H54 (cell line): ENCODE measurements around the gene REXO1.

Source experiments
- DNase-seq: peaks from one replicate; pipeline ENCODE4 v3.0.0; 2011; ENCODE audit warnings: low spot score, mixed read lengths; ENCODE audit not compliant: insufficient read length
- FAIRE-seq: peaks from 3 replicates; lab custom pipeline; 2011; peaks lifted over from hg19 to GRCh38; lab: Jason Lieb, UNC
- POLR2A ChIP-seq: IDR thresholded peaks from 2 replicates; pipeline ENCODE4 v1.6.1; 2011; ENCODE audit warnings: low read depth, mild to moderate bottlenecking, low read length

The REXO1 gene

DNA sequence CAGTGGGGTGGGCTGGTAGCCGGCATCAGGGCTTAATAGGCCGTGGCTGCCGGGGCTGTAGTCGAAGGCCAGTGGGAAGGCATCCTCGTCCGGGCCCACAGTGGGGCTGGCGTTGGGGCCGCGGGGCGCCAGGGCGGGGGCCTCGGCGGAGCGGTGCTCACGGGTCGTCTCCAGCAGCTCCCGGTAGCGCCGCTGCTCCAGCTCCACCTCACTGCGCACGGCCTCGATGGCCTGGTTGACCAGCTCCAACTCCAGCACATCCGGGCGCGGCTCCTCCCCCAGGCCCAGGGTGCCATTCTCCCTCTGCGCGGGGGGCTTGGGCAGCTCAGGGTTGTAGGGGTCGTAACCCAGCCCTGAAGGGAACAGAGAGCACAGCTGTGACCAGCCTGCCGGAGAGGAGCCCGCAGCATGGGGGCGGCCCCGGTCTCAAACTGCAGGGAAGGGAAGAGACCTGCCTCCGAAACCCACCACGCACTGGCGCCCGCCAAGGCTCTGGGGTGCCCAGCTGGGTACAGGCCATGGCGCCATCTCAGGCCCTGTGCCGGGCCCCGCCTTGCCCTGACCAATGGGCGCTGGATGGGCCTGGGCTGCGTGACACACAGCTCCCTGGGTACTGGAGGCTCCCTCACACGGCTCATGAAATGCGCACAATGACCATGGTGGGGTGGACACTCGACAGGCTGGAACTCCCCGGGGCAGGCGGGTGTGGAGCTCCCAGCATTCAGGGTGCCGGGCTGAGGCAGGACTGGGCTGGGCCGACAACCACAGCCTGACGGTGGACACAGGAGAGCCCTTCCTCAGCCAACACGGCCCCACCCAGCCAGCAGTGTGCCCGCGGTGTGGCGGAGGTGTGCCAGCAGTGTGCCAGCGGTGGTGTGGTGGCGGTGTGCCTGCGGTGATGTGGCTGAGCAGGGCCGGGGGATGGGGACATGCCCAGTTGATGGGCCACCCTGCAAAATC, 19.7 kb downstream of the REXO1 start:
- FAIRE-seq (no peak), DNase-seq (no peak)
- TF ChIP-seq POLR2A = no peak

- no peak for DNase-seq
- no peak for TF ChIP-seq POLR2A
- no peak for FAIRE-seq
These were observed 20.6 kb downstream of the REXO1 start for GRCh38 chr19:1827566-1828278.

- DNase-seq = no peak
- no peak for TF ChIP-seq POLR2A
- no peak for FAIRE-seq
These were observed 21.4 kb downstream of the REXO1 start for GRCh38 chr19:1826557-1827521.

GRCh38 chr19:1825909-1826556, 22.2 kb downstream of the REXO1 start:
- peak; percentile 97 for DNase-seq
- TF ChIP-seq POLR2A = no peak
- FAIRE-seq = no peak

- FAIRE-seq = no peak
- no peak for TF ChIP-seq POLR2A
- no peak for DNase-seq
These were observed 24.0 kb downstream of the REXO1 start for GRCh38 chr19:1824252-1824622.

GRCh38 chr19:1823539-1824251, 24.6 kb downstream of the REXO1 start:
- FAIRE-seq (no peak), DNase-seq (no peak)
- TF ChIP-seq POLR2A = no peak

DNA sequence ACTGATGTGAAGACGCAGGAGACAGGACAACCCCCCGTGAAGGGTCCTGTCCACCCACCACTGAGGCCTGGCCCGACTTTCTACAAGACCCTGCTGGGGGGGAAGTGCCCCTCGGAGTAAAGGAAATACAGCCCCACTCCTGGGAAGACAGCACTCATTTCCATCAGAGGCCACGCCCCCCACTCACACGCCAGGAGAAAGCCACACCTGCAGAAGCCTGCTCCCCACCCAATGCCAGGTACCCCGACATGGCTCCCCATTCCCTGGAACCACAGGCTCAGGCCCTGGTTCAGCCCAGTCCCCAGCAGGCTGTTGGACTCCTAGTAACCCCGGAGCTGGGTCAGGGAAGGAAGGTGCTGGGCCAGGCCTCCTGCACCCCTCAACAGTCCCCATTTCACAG, 25.3 kb downstream of the REXO1 start:
- no peak for FAIRE-seq
- TF ChIP-seq POLR2A = no peak
- no peak for DNase-seq

DNA sequence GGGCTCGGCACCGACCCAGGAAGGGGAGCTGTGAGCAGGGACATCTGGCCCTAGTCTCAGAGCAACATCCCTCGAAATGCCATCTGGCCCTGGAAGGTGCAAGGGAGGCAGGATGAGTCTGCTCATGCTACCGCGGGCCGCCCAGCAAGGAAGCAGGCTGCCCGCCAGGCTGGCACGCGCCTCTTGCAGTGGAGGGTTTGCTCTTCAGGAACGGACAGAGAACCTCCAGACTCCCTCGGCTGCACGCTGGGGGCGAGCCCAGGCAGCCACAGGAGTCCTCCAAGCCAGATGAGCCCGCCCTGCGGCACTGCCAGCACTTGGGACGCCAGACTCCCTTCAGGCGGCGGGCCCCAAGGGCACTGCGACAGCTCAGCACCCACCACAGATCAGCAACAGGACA, 26.1 kb downstream of the REXO1 start:
- DNase-seq (no peak), FAIRE-seq (no peak)
- no peak for TF ChIP-seq POLR2A

GRCh38 chr19:1819341-1820255, 28.7 kb downstream of the REXO1 start:
- no peak for FAIRE-seq
- DNase-seq = no peak
- no peak for TF ChIP-seq POLR2A

- FAIRE-seq = no peak
- DNase-seq = no peak
- TF ChIP-seq POLR2A = no peak
These were observed 29.6 kb downstream of the REXO1 start for GRCh38 chr19:1818549-1819195.

DNA sequence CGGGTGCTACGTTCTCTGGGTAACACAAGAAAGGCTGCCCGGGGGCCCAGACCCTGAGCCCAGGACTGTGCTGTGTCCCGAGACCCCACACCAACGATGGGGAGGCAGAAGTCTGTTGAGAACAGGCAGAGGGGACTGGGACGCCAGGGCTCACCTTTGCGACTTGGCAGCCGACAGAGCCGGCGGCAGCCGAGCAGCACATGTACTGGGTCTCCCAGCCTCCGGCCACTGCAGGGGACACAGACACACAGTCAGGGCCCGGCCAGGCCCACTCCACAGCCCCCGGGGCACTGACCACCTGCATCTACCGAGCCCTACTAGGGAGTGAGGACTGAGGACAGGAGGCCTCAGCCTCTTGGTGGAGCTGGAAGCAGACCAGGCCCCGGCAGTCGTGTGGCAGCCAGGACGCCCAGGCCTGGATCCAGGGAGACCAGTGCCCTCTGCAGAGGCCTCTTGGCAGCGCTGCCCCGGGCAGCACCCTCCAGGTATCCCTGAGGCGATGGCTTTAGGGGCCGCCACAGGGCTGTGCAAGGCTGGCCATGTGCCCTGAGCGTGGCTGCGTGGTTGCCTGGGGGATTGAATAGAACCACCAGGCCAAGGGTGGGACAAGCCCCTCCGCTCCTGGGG, 30.6 kb downstream of the REXO1 start:
- FAIRE-seq = no peak
- TF ChIP-seq POLR2A = no peak
- no peak for DNase-seq
